GM12878 (cell line): ENCODE measurements around the gene CMSS1. TPM values are rescaled to one million over a fixed set of nuclear protein-coding genes. Genes with fewer than 3 reads are reported as not detected.

Source experiments
- ATAC-seq: fragments of 200-7000 bp; cut with Tn5 transposase; 3 replicates; pipeline ENCODE4 v1.9.1; 2020; ENCODE audit warnings: mild to moderate bottlenecking, moderate library complexity
- BruUV-seq: library from RNA; stranded (reverse); fragments of 400-500 nt; replicated peaks from 2 replicates; lab custom pipeline; 2021; lab: Mats Ljungman, UMichigan
- CTCF ChIA-PET: fragments of 300-600 bp; sonication (Branson Sonifier 250); formaldehyde crosslinking; extraction: SDS; loops from one replicate; lab custom pipeline; 2021; ENCODE audit warnings: inconsistent platforms; lab: Yijun Ruan, JAX
- POLR2A ChIA-PET: fragments of 350-600 bp; formaldehyde crosslinking; extraction: SDS; loops from one replicate; lab custom pipeline; 2021; ENCODE audit warnings: inconsistent platforms; lab: Charles Lee
- RAD21 ChIA-PET: fragments of 300-600 bp; sonication (Branson Sonifier 250); formaldehyde crosslinking; loops from one replicate; lab custom pipeline; 2023; ENCODE audit warnings: antibody characterized with exemption; ENCODE audit not compliant: unreplicated experiment; lab: Charles Lee
- SMC1A ChIA-PET: fragments of 300-600 bp; sonication (Branson Sonifier 250); formaldehyde crosslinking; loops from one replicate; lab custom pipeline; 2023; ENCODE audit not compliant: unreplicated experiment, uncharacterized antibody; lab: Charles Lee
- DNase-seq: peaks from one replicate; pipeline ENCODE4 v3.0.0-alpha.2; 2011; ENCODE audit warnings: low read depth, low spot score
- FAIRE-seq: peaks from 3 replicates; lab custom pipeline; 2011; peaks lifted over from hg19 to GRCh38; lab: Jason Lieb, UNC
- H2AFZ ChIP-seq: 2 replicates; pipeline ENCODE4 v1.6.0; 2011; ENCODE audit warnings: low read depth, low read length, control low read depth; ENCODE audit not compliant: control insufficient read depth
- H3K27ac ChIP-seq: 2 replicates; pipeline ENCODE4 v1.5.1; 2011; ENCODE audit warnings: control low read depth; ENCODE audit not compliant: control insufficient read depth, insufficient read depth
- H3K27me3 ChIP-seq, 2 experiments: replicated peaks in 1 of 2; 2 replicates each; pipeline versions ENCODE4 v1.6.0 to v1.6.1; 2011; ENCODE audit warnings: low read length in 1 of 2; ENCODE audit not compliant: control insufficient read depth in 2 of 2, insufficient read depth in 2 of 2
- H3K36me3 ChIP-seq, 2 experiments: 2 replicates each; pipeline ENCODE4 v1.5.1; 2011; ENCODE audit warnings: low read length in 1 of 2; ENCODE audit not compliant: control insufficient read depth in 2 of 2, insufficient read depth in 2 of 2
- H3K4me1 ChIP-seq: 2 replicates; pipeline ENCODE4 v1.6.1; 2011; ENCODE audit warnings: mild to moderate bottlenecking, low read length, moderate library complexity, mixed read lengths; ENCODE audit not compliant: control insufficient read depth, insufficient read depth
- H3K4me2 ChIP-seq: 2 replicates; pipeline ENCODE4 v1.6.0; 2011; ENCODE audit warnings: control low read depth; ENCODE audit not compliant: control insufficient read depth, insufficient read depth
- H3K4me3 ChIP-seq: fragments of 200-600 bp; sonication (generic); 2 replicates; pipeline ENCODE4 v1.5.1; 2016
- H3K79me2 ChIP-seq: 2 replicates; pipeline ENCODE4 v1.6.0; 2011; ENCODE audit warnings: low read length; ENCODE audit not compliant: control insufficient read depth, insufficient read depth
- H3K9ac ChIP-seq: 2 replicates; pipeline ENCODE4 v1.8.0; 2011; ENCODE audit warnings: low read length, control low read depth, mixed read lengths; ENCODE audit not compliant: control insufficient read depth, insufficient read depth
- H3K9me3 ChIP-seq: replicated peaks from 3 replicates; pipeline ENCODE4 v1.5.1; 2011; ENCODE audit warnings: mild to moderate bottlenecking, low read length; ENCODE audit not compliant: control insufficient read depth, insufficient read depth
- H4K20me1 ChIP-seq: 2 replicates; pipeline ENCODE4 v1.6.0; 2011; ENCODE audit not compliant: control insufficient read depth, insufficient read depth
- CBFB ChIP-seq: IDR thresholded peaks from 2 replicates; pipeline ENCODE4 v1.6.1; 2016; ENCODE audit warnings: antibody characterized with exemption, low read depth
- CBX3 ChIP-seq: fragments of 200-600 bp; sonication (generic); IDR thresholded peaks from 2 replicates; pipeline ENCODE4 v1.6.1; 2016; ENCODE audit warnings: low read depth, borderline replicate concordance
- CHD2 ChIP-seq: IDR thresholded peaks from 2 replicates; pipeline ENCODE4 v1.6.1; 2011; ENCODE audit warnings: low read depth, low read length, improper control_type of control experiment, borderline replicate concordance
- CREB1 ChIP-seq: IDR thresholded peaks from 2 replicates; pipeline ENCODE4 v1.6.1; 2012; ENCODE audit warnings: low read depth, mild to moderate bottlenecking, inconsistent platforms
- CUX1 ChIP-seq: IDR thresholded peaks from 2 replicates; pipeline ENCODE4 v1.6.1; 2012; ENCODE audit warnings: improper control_type of control experiment, low read depth, low read length; ENCODE audit not compliant: insufficient replicate concordance
- E2F8 ChIP-seq: fragments of 450-650 bp; IDR thresholded peaks from 2 replicates; pipeline ENCODE4 v1.6.1; 2018; ENCODE audit warnings: mild to moderate bottlenecking, low read depth, moderate library complexity; ENCODE audit not compliant: partially characterized antibody
- ELK1 ChIP-seq: IDR thresholded peaks from 2 replicates; pipeline ENCODE4 v1.6.1; 2012; ENCODE audit warnings: low read depth, low read length, improper control_type of control experiment
- HCFC1 ChIP-seq: fragments of 150-350 bp; IDR thresholded peaks from 2 replicates; pipeline ENCODE4 v1.6.1; 2014; ENCODE audit warnings: low read length
- NFIC ChIP-seq: IDR thresholded peaks from 2 replicates; pipeline ENCODE4 v1.6.1; 2012; ENCODE audit warnings: low read depth, mild to moderate bottlenecking, inconsistent platforms, low read length, moderate library complexity
- PBX3 ChIP-seq: IDR thresholded peaks from 2 replicates; pipeline ENCODE4 v1.6.1; 2011; ENCODE audit warnings: mild to moderate bottlenecking, low read depth, low read length, moderate library complexity; ENCODE audit not compliant: insufficient replicate concordance
- RB1 ChIP-seq: fragments of 450-650 bp; formaldehyde crosslinking; IDR thresholded peaks from 2 replicates; pipeline ENCODE4 v1.6.1; 2017; ENCODE audit warnings: mild to moderate bottlenecking, borderline replicate concordance
- WGBS: methylation state at CpG from one replicate; pipeline ENCODE4 v1.1.6; 2016; ENCODE audit warnings: low lambda C conversion rate; ENCODE audit not compliant: insufficient replicate concordance, insufficient coverage; ENCODE audit errors: missing lambda C conversion rate; 5-methylcytosine and 5-hydroxymethylcytosine counted together
- in situ Hi-C: fragments of 300-500 bp; cut with MboI; formaldehyde crosslinking; loops from 9 replicates; pipeline ENCODE4 v1.14.3; 2018; ENCODE audit warnings: mixed read lengths
- intact Hi-C: fragments of 100-400 bp; cut with micrococcal nuclease; formaldehyde crosslinking; loops from one replicate; pipeline ENCODE4 v1.14.2; 2022; ENCODE audit not compliant: unreplicated experiment
- polyA plus RNA-seq, 11 experiments: library from polyadenylated mRNA; depleted of rRNA in 4 of 11; unstranded in 6 of 11; stranded (reverse) in 5 of 11; fragments of >200 nt; fragmentation: Nextera tagmentation in 4 of 11; fragmentation: Illumina TruSeq in 1 of 11; extraction: Ambion mirVana in 4 of 11; extraction: Trizol in 1 of 11; gene quantifications; 1 replicate in 1 of 11; 2 replicates in 10 of 11; pipeline versions ENCODE4 v1.2.1 to v1.2.3, GENCODE V29; 2011 to 2016; ENCODE audit warnings: inconsistent platforms in 2 of 11, missing spikeins in 2 of 11, low read depth in 1 of 11
- total RNA-seq, 4 experiments: library from RNA; depleted of rRNA in 3 of 4; stranded (reverse); fragments of >200 nt in 3 of 4; fragmentation: Illumina TruSeq in 1 of 4; extraction: Trizol in 1 of 4; gene quantifications; 2 replicates each; pipeline versions ENCODE4 v1.2.1 to v1.2.3, GENCODE V29; 2013 to 2021

Gene CMSS1
- total and polyA plus RNA-seq, 10 of the 15 experiments (the other 5 are each of a cell fraction or from before 2014, with no cell fraction given) = 31.0 to 118 (median 70.1) TPM

GRCh38 chr3:99978221-99978620 lies 160.6 kb downstream of the CMSS1 start:
- H4K20me1 ChIP-seq = no peaks in the 10 kb centered on the region
- ChIA-PET RAD21 (no interaction called here), CTCF (interaction anchor here (1.6 kb wide), 1 partner anchor 10 kb away, joined by 5 read pairs; no protein-coding TSS in a partner anchor), SMC1A (interaction anchor here (0.7 to 1.3 kb wide), 2 partner anchors 11 to 126 kb away, joined by 3 read pairs; no protein-coding TSS in a partner anchor), POLR2A (no interaction called here)
- in situ Hi-C loops = no loop called here
- no peak for TF ChIP-seq NFIC
- TF ChIP-seq ELK1 = no peak
- no peak for TF ChIP-seq PBX3
- TF ChIP-seq E2F8 = no peak
- no peak for TF ChIP-seq CHD2
- no peak for TF ChIP-seq CUX1
- TF ChIP-seq RB1 = no peak
- TF ChIP-seq CBFB = no peak
- TF ChIP-seq CREB1 = no peak
- TF ChIP-seq CBX3 = no peak
- no peak for TF ChIP-seq HCFC1
- no peaks in the 10 kb centered on the region for H3K36me3 ChIP-seq
- H3K9me3 ChIP-seq = no peaks in the 10 kb centered on the region
- no peak overlapping the region for H3K4me3 ChIP-seq
- no peaks in the 10 kb centered on the region for H3K4me1 ChIP-seq
- no peak for FAIRE-seq
- no peaks in the 10 kb centered on the region for H3K27me3 ChIP-seq
- no TSS peak for BruUV-seq
- intact Hi-C loops = no loop called here
- ATAC-seq = no peak
- no peak overlapping the region for H3K27ac ChIP-seq
- no peaks in the 10 kb centered on the region for H3K79me2 ChIP-seq
- no peak for DNase-seq
- 100% methylated on average over 1 of the region's 1 CpG for WGBS
- H3K4me2 ChIP-seq = no peak overlapping the region
- H2AFZ ChIP-seq = no peak overlapping the region
- no peak overlapping the region for H3K9ac ChIP-seq
